ENCODE measurements around the gene JAM2. TPM values are rescaled to one million over a fixed set of nuclear protein-coding genes. Genes with fewer than 3 reads are reported as not detected.
A peak's percentile ranks its signal among the peaks of the same experiment; 100 is the strongest.
"Not testable (repeated sequence)": the region's sequence is repeated elsewhere in the genome, so short reads cannot be mapped to it uniquely, and the experiment has no call there.

The JAM2 gene
- total RNA-seq (62.1 TPM), polyA plus RNA-seq (25.3 TPM)

- H3K27ac ChIP-seq (ENCODE audit: low read depth) = peak within 1 kb of the TSS; percentile 49
- DNase-seq (ENCODE audit: extremely low spot score) = no peak
These were observed at the start of gene JAM2 for GRCh38 chr21:25638660-25639550. JAM2 (plus strand) TSS chr21:25639258; CDS start chr21:25639822, 564 bp downstream.

GRCh38 chr21:25589887-25590286 is 49.2 kb upstream of the JAM2 start:
- 98% methylated on average over 1 of the region's 1 CpG for WGBS
- Histone ChIP-seq H3K27ac (ENCODE audit: low read depth) (no peak overlapping the region), H3K4me3 (ENCODE audit: low read depth, low read length) (no peak overlapping the region), H3K36me3 (ENCODE audit: insufficient read depth) (peaks cover 6% of the 10 kb centered on the region), H3K4me1 (ENCODE audit: insufficient read depth) (no peaks in the 10 kb centered on the region)
- no peak for DNase-seq (ENCODE audit: extremely low spot score)

More at GRCh38 chr21:25638660-25639550, at the start of gene JAM2:
- 1% methylated on average over 41 of the region's 41 CpGs for WGBS
- Histone ChIP-seq H3K4me1 (ENCODE audit: insufficient read depth) (no peaks in the 10 kb centered on the region), H3K4me3 (ENCODE audit: low read depth, low read length) (peak within 1 kb of the TSS; percentile 67), H3K36me3 (ENCODE audit: insufficient read depth) (no peaks in the 10 kb centered on the region)

GRCh38 chr21:25607151-25608043 is 31.7 kb upstream of the JAM2 start, which contains the start of gene MRPL39:
MRPL39 (minus strand) TSS chr21:25607481; CDS start chr21:25607475, 6 bp downstream.
- no peaks in the 10 kb centered on the region for H3K4me1 ChIP-seq (ENCODE audit: insufficient read depth)
- WGBS = under 1% methylated on average over 71 of the region's 71 CpGs
- peak within 1 kb of the TSS; percentile 82 for H3K4me3 ChIP-seq (ENCODE audit: low read depth, low read length)
- peak; percentile 62 for DNase-seq (ENCODE audit: extremely low spot score)
- peak within 1 kb of the TSS; percentile 70 for H3K27ac ChIP-seq (ENCODE audit: low read depth)
- H3K36me3 ChIP-seq (ENCODE audit: insufficient read depth) = peaks cover 2% of the 10 kb centered on the region

GRCh38 chr21:25608044-25608737 is 30.9 kb upstream of the JAM2 start:
- H3K4me3 ChIP-seq (ENCODE audit: low read depth, low read length) = peak overlapping the region; percentile 82
- peak; percentile 69 for DNase-seq (ENCODE audit: extremely low spot score)
- H3K27ac ChIP-seq (ENCODE audit: low read depth) = peak overlapping the region; percentile 17
- no peaks in the 10 kb centered on the region for H3K4me1 ChIP-seq (ENCODE audit: insufficient read depth)
- no peaks in the 10 kb centered on the region for H3K36me3 ChIP-seq (ENCODE audit: insufficient read depth)
- WGBS = 6% methylated on average over 18 of the region's 18 CpGs

- no peak overlapping the region for H3K4me3 ChIP-seq (ENCODE audit: low read depth, low read length)
- WGBS = 92% methylated on average over 1 of the region's 1 CpG
- H3K4me1 ChIP-seq (ENCODE audit: insufficient read depth) = no peaks in the 10 kb centered on the region
- no peaks in the 10 kb centered on the region for H3K36me3 ChIP-seq (ENCODE audit: insufficient read depth)
- no peak for DNase-seq (ENCODE audit: extremely low spot score)
- H3K27ac ChIP-seq (ENCODE audit: low read depth) = no peak overlapping the region
These were observed 24.6 kb upstream of the JAM2 start for GRCh38 chr21:25614441-25614840.

- DNase-seq (ENCODE audit: extremely low spot score) = no peak
- no peaks in the 10 kb centered on the region for H3K36me3 ChIP-seq (ENCODE audit: insufficient read depth)
- no peak overlapping the region for H3K27ac ChIP-seq (ENCODE audit: low read depth)
- H3K4me3 ChIP-seq (ENCODE audit: low read depth, low read length) = no peak overlapping the region
- no peaks in the 10 kb centered on the region for H3K4me1 ChIP-seq (ENCODE audit: insufficient read depth)
- 71% methylated on average over 3 of the region's 3 CpGs for WGBS
These were observed 23.2 kb upstream of the JAM2 start for GRCh38 chr21:25615880-25616279.

- no peaks in the 10 kb centered on the region for H3K36me3 ChIP-seq (ENCODE audit: insufficient read depth)
- WGBS = 64% methylated on average over 2 of the region's 2 CpGs
- no peak for DNase-seq (ENCODE audit: extremely low spot score)
These were observed 19.9 kb upstream of the JAM2 start for GRCh38 chr21:25619198-25619597.

GRCh38 chr21:25624511-25624910 is 14.5 kb upstream of the JAM2 start:
- no peak for DNase-seq (ENCODE audit: extremely low spot score)
- Histone ChIP-seq H3K27ac (ENCODE audit: low read depth) (no peak overlapping the region), H3K4me1 (ENCODE audit: insufficient read depth) (no peaks in the 10 kb centered on the region), H3K36me3 (ENCODE audit: insufficient read depth) (no peaks in the 10 kb centered on the region), H3K4me3 (ENCODE audit: low read depth, low read length) (no peak overlapping the region)
- 60% methylated on average over 4 of the region's 4 CpGs for WGBS

More at GRCh38 chr21:25619198-25619597, 19.9 kb upstream of the JAM2 start:
- Histone ChIP-seq H3K4me1 (ENCODE audit: insufficient read depth) (no peaks in the 10 kb centered on the region), H3K4me3 (ENCODE audit: low read depth, low read length) (no peak overlapping the region), H3K27ac (ENCODE audit: low read depth) (no peak overlapping the region)

GRCh38 chr21:25625036-25625435 is 14.0 kb upstream of the JAM2 start:
- H3K27ac ChIP-seq (ENCODE audit: low read depth) = no peak overlapping the region
- H3K4me1 ChIP-seq (ENCODE audit: insufficient read depth) = no peaks in the 10 kb centered on the region
- no peaks in the 10 kb centered on the region for H3K36me3 ChIP-seq (ENCODE audit: insufficient read depth)
- no peak overlapping the region for H3K4me3 ChIP-seq (ENCODE audit: low read depth, low read length)
- DNase-seq (ENCODE audit: extremely low spot score) = no peak
- WGBS = 62% methylated on average over 1 of the region's 1 CpG

GRCh38 chr21:25625776-25626555 is 13.1 kb upstream of the JAM2 start:
- DNase-seq (ENCODE audit: extremely low spot score) = not testable (repeated sequence)

GRCh38 chr21:25626757-25627156 is 12.3 kb upstream of the JAM2 start:
- H3K4me3 ChIP-seq (ENCODE audit: low read depth, low read length) = no peak overlapping the region
- no peak for DNase-seq (ENCODE audit: extremely low spot score)
- no peaks in the 10 kb centered on the region for H3K4me1 ChIP-seq (ENCODE audit: insufficient read depth)
- no peak overlapping the region for H3K27ac ChIP-seq (ENCODE audit: low read depth)
- 57% methylated on average over 2 of the region's 2 CpGs for WGBS
- H3K36me3 ChIP-seq (ENCODE audit: insufficient read depth) = no peaks in the 10 kb centered on the region

More at GRCh38 chr21:25625776-25626555, 13.1 kb upstream of the JAM2 start:
- not testable (repeated sequence) for H3K27ac ChIP-seq (ENCODE audit: low read depth); H3K4me3 ChIP-seq (ENCODE audit: low read depth, low read length); H3K36me3 ChIP-seq (ENCODE audit: insufficient read depth); H3K4me1 ChIP-seq (ENCODE audit: insufficient read depth)
- 90% methylated on average over 11 of the region's 11 CpGs for WGBS

GRCh38 chr21:25632296-25632695 is 6.8 kb upstream of the JAM2 start:
- 93% methylated on average over 2 of the region's 2 CpGs for WGBS
- Histone ChIP-seq H3K27ac (ENCODE audit: low read depth) (no peak overlapping the region), H3K36me3 (ENCODE audit: insufficient read depth) (no peaks in the 10 kb centered on the region), H3K4me3 (ENCODE audit: low read depth, low read length) (no peak overlapping the region), H3K4me1 (ENCODE audit: insufficient read depth) (no peaks in the 10 kb centered on the region)
- DNase-seq (ENCODE audit: extremely low spot score) = no peak
